K562 (cell line): ENCODE data around the gene GATA6. TPM values are rescaled to one million over a fixed set of nuclear protein-coding genes. Genes with fewer than 3 reads are reported as not detected.

Source experiments
- BRD4 ChIP-seq: fragments of 200-600 bp; sonication (generic); IDR thresholded peaks from 2 replicates; pipeline ENCODE4 v1.6.1; 2017; ENCODE audit warnings: inconsistent platforms
- BRD9 ChIP-seq: fragments of 450-650 bp; IDR thresholded peaks from 2 replicates; pipeline ENCODE4 v1.6.1; 2018; ENCODE audit warnings: low read depth; ENCODE audit not compliant: partially characterized antibody
- CBFA2T2 ChIP-seq: fragments of 450-650 bp; conservative IDR thresholded peaks from 2 replicates; pipeline ENCODE4 v1.6.1; 2017; ENCODE audit warnings: mild to moderate bottlenecking
- CBX1 ChIP-seq: sonication (generic); IDR thresholded peaks from 2 replicates; pipeline ENCODE4 v1.6.1; 2016; ENCODE audit warnings: antibody characterized with exemption, low read depth, mild to moderate bottlenecking
- CBX3 ChIP-seq, 2 experiments: IDR thresholded peaks; 1 replicate in 1 of 2; 2 replicates in 1 of 2; pipeline ENCODE4 v1.6.1; 2012; ENCODE audit warnings: inconsistent platforms in 2 of 2, low read length in 2 of 2, borderline replicate concordance in 1 of 2, control low read depth in 1 of 2
- CREB1 ChIP-seq, 2 experiments: sonication (generic) in 1 of 2; formaldehyde crosslinking in 1 of 2; IDR thresholded peaks; 2 replicates each; pipeline versions ENCODE4 v1.6.1 to v1.8.0; 2012 to 2022; ENCODE audit warnings: inconsistent platforms in 1 of 2, mild to moderate bottlenecking in 1 of 2, missing genetic modification reagents in 1 of 2, moderate library complexity in 1 of 2
- CTBP1 ChIP-seq: fragments of 450-650 bp; IDR thresholded peaks from 2 replicates; pipeline ENCODE4 v1.6.1; 2016; ENCODE audit warnings: borderline replicate concordance
- ETV5 ChIP-seq: sonication (generic); formaldehyde crosslinking; IDR thresholded peaks from 2 replicates; pipeline ENCODE4 v1.4.0; 2020; ENCODE audit warnings: low read depth, mild to moderate bottlenecking, missing genetic modification reagents
- ETV6 ChIP-seq, 3 experiments: fragments of 150-350 bp in 1 of 3; sonication (generic) in 1 of 3; formaldehyde crosslinking in 1 of 3; IDR thresholded peaks; 2 replicates each; pipeline versions ENCODE4 v1.6.1 to v1.8.0; 2014 to 2022; ENCODE audit warnings: borderline replicate concordance in 2 of 3, low read depth in 2 of 3, antibody characterized with exemption in 1 of 3, low read length in 1 of 3, mild to moderate bottlenecking in 1 of 3, missing genetic modification reagents in 1 of 3
- GATA2 ChIP-seq: sonication (generic); formaldehyde crosslinking; IDR thresholded peaks from 2 replicates; pipeline ENCODE4 v1.4.0; 2020; ENCODE audit warnings: mild to moderate bottlenecking, missing genetic modification reagents
- LCOR ChIP-seq: sonication (generic); formaldehyde crosslinking; IDR thresholded peaks from 2 replicates; pipeline ENCODE4 v1.8.0; 2022; ENCODE audit warnings: mild to moderate bottlenecking, missing genetic modification reagents
- MTA3 ChIP-seq: fragments of 450-650 bp; formaldehyde crosslinking; IDR thresholded peaks from 2 replicates; pipeline ENCODE4 v1.6.1; 2017; ENCODE audit warnings: mild to moderate bottlenecking, borderline replicate concordance
- NR2C2 ChIP-seq, 2 experiments: fragments of 200-800 bp in 1 of 2; sonication (Bioruptor generic) in 1 of 2; sonication (generic) in 1 of 2; formaldehyde crosslinking in 1 of 2; IDR thresholded peaks; 2 replicates each; pipeline versions ENCODE4 v1.6.1 to v1.8.0; 2016 to 2022; ENCODE audit warnings: mild to moderate bottlenecking in 1 of 2, missing compliant biosample characterization in 1 of 2, missing genetic modification characterization in 1 of 2, missing genetic modification reagents in 1 of 2
- PTRF ChIP-seq: fragments of 450-650 bp; IDR thresholded peaks from 2 replicates; pipeline ENCODE4 v1.6.1; 2016; ENCODE audit warnings: mild to moderate bottlenecking, missing genetic modification characterization, missing compliant biosample characterization
- ZBTB1 ChIP-seq: sonication (generic); formaldehyde crosslinking; IDR thresholded peaks from 2 replicates; pipeline ENCODE4 v1.8.1; 2023; ENCODE audit warnings: missing genetic modification reagents, low read depth, mild to moderate bottlenecking, borderline replicate concordance
- ZNF24 ChIP-seq: fragments of 450-650 bp; IDR thresholded peaks from 2 replicates; pipeline ENCODE4 v1.6.1; 2016
- polyA plus RNA-seq, 8 experiments: library from polyadenylated mRNA; depleted of rRNA in 4 of 8; stranded (reverse) in 5 of 8; unstranded in 3 of 8; fragments of >200 nt; fragmentation: Nextera tagmentation in 2 of 8; fragmentation: Illumina TruSeq in 1 of 8; extraction: Ambion mirVana in 2 of 8; extraction: Trizol in 1 of 8; gene quantifications; 2 replicates each; pipeline versions ENCODE4 v1.2.1 to v1.2.3, GENCODE V29; 2011 to 2014; ENCODE audit warnings: inconsistent platforms in 1 of 8, missing spikeins in 1 of 8
- total RNA-seq, 7 experiments: library from RNA; depleted of rRNA in 6 of 7; stranded (reverse); fragments of >200 nt in 6 of 7; fragmentation: Illumina TruSeq in 2 of 7; extraction: Trizol in 2 of 7; gene quantifications; 2 replicates each; pipeline versions ENCODE4 v1.2.1 to v1.2.3, GENCODE V29; 2011 to 2021; ENCODE audit warnings: low replicate concordance in 1 of 7
- TF ChIP-seq, protein P1 (sequence below), 2 experiments: fragments of 250-450 bp in 1 of 2; fragments of 450-650 bp in 1 of 2; sonication (Bioruptor Pico) in 1 of 2; IDR thresholded peaks; 2 replicates each; pipeline versions ENCODE4 v1.6.1 to v1.8.0; 2016 to 2021; ENCODE audit warnings: mild to moderate bottlenecking in 2 of 2, moderate library complexity in 2 of 2, missing compliant biosample characterization in 1 of 2, missing genetic modification characterization in 1 of 2
- TF ChIP-seq, protein P2 (sequence below): sonication (generic); formaldehyde crosslinking; IDR thresholded peaks from 2 replicates; pipeline ENCODE4 v1.8.0; 2022; ENCODE audit warnings: mild to moderate bottlenecking, missing genetic modification reagents
- TF ChIP-seq, protein P3 (sequence below), 2 experiments: fragments of 450-650 bp; conservative IDR thresholded peaks; 2 replicates each; pipeline ENCODE4 v1.6.1; 2017; ENCODE audit warnings: mild to moderate bottlenecking in 2 of 2, moderate library complexity in 2 of 2

Gene GATA6
- total and polyA plus RNA-seq, 9 of the 15 experiments (the other 6 are each of a cell fraction or from before 2014, with no cell fraction given): 0.01 to 0.24 (median 0.16) TPM; not detected in 5

DNA sequence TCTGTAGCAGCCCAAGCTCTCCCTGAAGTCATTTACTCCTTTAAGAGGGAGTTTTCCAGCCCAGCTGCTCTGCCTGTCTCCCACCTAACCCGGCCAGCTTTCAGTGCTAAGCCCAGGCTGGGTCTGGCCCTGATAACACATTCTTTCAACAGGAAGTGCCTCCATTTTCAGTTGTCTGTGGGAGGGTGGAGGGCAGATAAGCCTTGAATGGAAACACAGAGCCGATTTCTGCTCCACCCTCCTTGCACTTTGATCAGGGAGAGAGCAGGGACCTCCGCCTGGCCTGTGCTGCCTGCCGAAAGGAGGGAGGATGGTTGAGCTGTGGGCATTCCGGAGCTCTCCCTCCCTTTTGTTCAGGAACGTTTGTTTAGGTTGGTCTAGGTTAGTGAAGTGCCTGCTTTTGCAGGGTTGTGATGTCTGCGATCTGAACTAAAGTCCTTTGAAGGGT is 24.8 kb downstream of the GATA6 start (continued):
- TF ChIP-seq CREB1 (IDR thresholded peaks at IDR 0.05): peak; percentile 46; the same call in 1 of the 2 replicates
- no peak for TF ChIP-seq CREB1 (CRISPR knock-in tag; IDR thresholded peaks at IDR 0.05)
- TF ChIP-seq MTA3: 0 out of 2 replicates have a peak, but pooled peaks have one; percentile 47
- peak; percentile 23; the same call in 1 of the 2 replicates for TF ChIP-seq ZNF24
- TF ChIP-seq CBX3 (IDR thresholded peaks at IDR 0.05; ENCODE audit: borderline replicate concordance in 1 of 2, low read length in 2 of 2): peak in 1 of 2 experiments; percentile 91; a peak in 2 of 3 replicates
- peak; percentile 96 for TF ChIP-seq CBFA2T2
- peak; percentile 97 for TF ChIP-seq GATA2
- TF ChIP-seq, protein P1, sequence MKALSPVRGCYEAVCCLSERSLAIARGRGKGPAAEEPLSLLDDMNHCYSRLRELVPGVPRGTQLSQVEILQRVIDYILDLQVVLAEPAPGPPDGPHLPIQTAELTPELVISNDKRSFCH (CRISPR knock-in tag; IDR thresholded peaks at IDR 0.05): no peak
- TF ChIP-seq, protein P1 (tag; IDR thresholded peaks at IDR 0.05): peak; percentile 82
- TF ChIP-seq, protein P2, sequence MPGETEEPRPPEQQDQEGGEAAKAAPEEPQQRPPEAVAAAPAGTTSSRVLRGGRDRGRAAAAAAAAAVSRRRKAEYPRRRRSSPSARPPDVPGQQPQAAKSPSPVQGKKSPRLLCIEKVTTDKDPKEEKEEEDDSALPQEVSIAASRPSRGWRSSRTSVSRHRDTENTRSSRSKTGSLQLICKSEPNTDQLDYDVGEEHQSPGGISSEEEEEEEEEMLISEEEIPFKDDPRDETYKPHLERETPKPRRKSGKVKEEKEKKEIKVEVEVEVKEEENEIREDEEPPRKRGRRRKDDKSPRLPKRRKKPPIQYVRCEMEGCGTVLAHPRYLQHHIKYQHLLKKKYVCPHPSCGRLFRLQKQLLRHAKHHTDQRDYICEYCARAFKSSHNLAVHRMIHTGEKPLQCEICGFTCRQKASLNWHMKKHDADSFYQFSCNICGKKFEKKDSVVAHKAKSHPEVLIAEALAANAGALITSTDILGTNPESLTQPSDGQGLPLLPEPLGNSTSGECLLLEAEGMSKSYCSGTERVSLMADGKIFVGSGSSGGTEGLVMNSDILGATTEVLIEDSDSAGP (CRISPR knock-in tag): 0 out of 2 replicates have a peak, but pooled peaks have one; percentile 67
- TF ChIP-seq CTBP1: peak; percentile 67
- TF ChIP-seq, protein P3, sequence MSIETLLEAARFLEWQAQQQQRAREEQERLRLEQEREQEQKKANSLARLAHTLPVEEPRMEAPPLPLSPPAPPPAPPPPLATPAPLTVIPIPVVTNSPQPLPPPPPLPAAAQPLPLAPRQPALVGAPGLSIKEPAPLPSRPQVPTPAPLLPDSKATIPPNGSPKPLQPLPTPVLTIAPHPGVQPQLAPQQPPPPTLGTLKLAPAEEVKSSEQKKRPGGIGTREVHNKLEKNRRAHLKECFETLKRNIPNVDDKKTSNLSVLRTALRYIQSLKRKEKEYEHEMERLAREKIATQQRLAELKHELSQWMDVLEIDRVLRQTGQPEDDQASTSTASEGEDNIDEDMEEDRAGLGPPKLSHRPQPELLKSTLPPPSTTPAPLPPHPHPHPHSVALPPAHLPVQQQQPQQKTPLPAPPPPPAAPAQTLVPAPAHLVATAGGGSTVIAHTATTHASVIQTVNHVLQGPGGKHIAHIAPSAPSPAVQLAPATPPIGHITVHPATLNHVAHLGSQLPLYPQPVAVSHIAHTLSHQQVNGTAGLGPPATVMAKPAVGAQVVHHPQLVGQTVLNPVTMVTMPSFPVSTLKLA (conservative IDR thresholded peaks at IDR 0.05): peak in 1 of 2 experiments; percentile 21; a peak in 1 of 4 replicates
- 0 out of 4 replicates have a peak, but pooled peaks of 1 of the 2 experiments have one; percentile 21 for TF ChIP-seq ETV6 (IDR thresholded peaks at IDR 0.05; ENCODE audit: borderline replicate concordance in 1 of 2, low read depth in 2 of 2, low read length in 1 of 2)
- TF ChIP-seq ETV6 (CRISPR knock-in tag; IDR thresholded peaks at IDR 0.05; ENCODE audit: borderline replicate concordance): no peak
- 0 out of 2 replicates have a peak, but pooled peaks have one; percentile 64 for TF ChIP-seq LCOR (CRISPR knock-in tag)
- peak; percentile 96 for TF ChIP-seq ETV5 (CRISPR knock-in tag)
- TF ChIP-seq BRD4: 0 out of 2 replicates have a peak, but pooled peaks have one; percentile 3
- TF ChIP-seq NR2C2 (CRISPR knock-in tag; IDR thresholded peaks at IDR 0.05): no peak
- TF ChIP-seq NR2C2 (tag; IDR thresholded peaks at IDR 0.05): 0 out of 2 replicates have a peak, but pooled peaks have one; percentile 50
- TF ChIP-seq CBX1: peak; percentile 84
- TF ChIP-seq PTRF (tag): no peak
- TF ChIP-seq BRD9: peak; percentile 52
- TF ChIP-seq ZBTB1 (CRISPR knock-in tag): no peak
